PC-9 (cell line): ENCODE results near the gene ZNF778. TPM values are rescaled to one million over a fixed set of nuclear protein-coding genes. Genes with fewer than 3 reads are reported as not detected.

Source experiments
- BruUV-seq: library from RNA; stranded (reverse); fragments of 400-500 nt; replicated peaks from 2 replicates; lab custom pipeline; 2021; lab: Mats Ljungman, UMichigan
- CTCF ChIA-PET: fragments of 300-600 bp; sonication (Branson Sonifier 250); formaldehyde crosslinking; loops from one replicate; lab custom pipeline; 2022; ENCODE audit warnings: antibody characterized with exemption; lab: Charles Lee
- POLR2A ChIA-PET: fragments of 300-600 bp; sonication (Branson Sonifier 250); formaldehyde crosslinking; loops from one replicate; lab custom pipeline; 2022; ENCODE audit warnings: antibody characterized with exemption; ENCODE audit not compliant: unreplicated experiment; lab: Charles Lee
- DNase-seq, 2 experiments: peaks; one replicate each; pipeline versions ENCODE4 v3.0.0 to v3.0.0-alpha.2; 2015 to 2022; ENCODE audit warnings: mixed read lengths in 1 of 2
- H2AFZ ChIP-seq: fragments of 200-600 bp; sonication (generic); 2 replicates; pipeline ENCODE4 v1.8.1; 2017; ENCODE audit warnings: antibody characterized with exemption
- H3F3A ChIP-seq: fragments of 200-600 bp; sonication (generic); 2 replicates; pipeline ENCODE4 v1.8.1; 2017; ENCODE audit warnings: antibody characterized with exemption, mild to moderate bottlenecking, low read depth; ENCODE audit not compliant: insufficient read depth
- H3K27ac ChIP-seq: fragments of 200-600 bp; sonication (generic); 2 replicates; pipeline ENCODE4 v1.6.1; 2016; ENCODE audit warnings: mixed run types
- H3K27me3 ChIP-seq: fragments of 200-600 bp; sonication (generic); 2 replicates; pipeline ENCODE4 v1.6.1; 2016; ENCODE audit warnings: low read depth, mixed run types; ENCODE audit not compliant: insufficient read depth
- H3K36me3 ChIP-seq: fragments of 200-600 bp; sonication (generic); 2 replicates; pipeline ENCODE4 v1.6.1; 2016; ENCODE audit warnings: low read depth, mixed run types
- H3K4me1 ChIP-seq: fragments of 200-600 bp; sonication (generic); replicated peaks from 2 replicates; pipeline ENCODE4 v1.6.1; 2016; ENCODE audit warnings: mixed run types; ENCODE audit not compliant: insufficient read depth
- H3K4me2 ChIP-seq: fragments of 200-600 bp; sonication (generic); 2 replicates; pipeline ENCODE4 v1.6.1; 2017; ENCODE audit warnings: mixed run types
- H3K4me3 ChIP-seq: fragments of 200-600 bp; sonication (generic); 2 replicates; pipeline ENCODE4 v1.6.1; 2016; ENCODE audit warnings: mixed run types
- H3K79me2 ChIP-seq: fragments of 200-600 bp; sonication (generic); 2 replicates; pipeline ENCODE4 v1.6.1; 2017; ENCODE audit warnings: low read depth, mixed run types
- H3K9me2 ChIP-seq: fragments of 200-600 bp; sonication (generic); 2 replicates; pipeline ENCODE4 v1.8.1; 2017; ENCODE audit warnings: mild to moderate bottlenecking; ENCODE audit not compliant: insufficient read depth
- H3K9me3 ChIP-seq: fragments of 200-600 bp; sonication (generic); 2 replicates; pipeline ENCODE4 v1.8.1; 2016; ENCODE audit warnings: low read depth; ENCODE audit not compliant: insufficient read depth
- H4K20me1 ChIP-seq: fragments of 200-600 bp; sonication (generic); 2 replicates; pipeline ENCODE4 v1.8.1; 2017; ENCODE audit not compliant: insufficient read depth
- EZH2 ChIP-seq: fragments of 200-600 bp; sonication (generic); IDR thresholded peaks from 2 replicates; pipeline ENCODE4 v1.8.0; 2017; ENCODE audit warnings: antibody characterized with exemption, low read depth
- intact Hi-C: fragments of 100-400 bp; cut with micrococcal nuclease; formaldehyde crosslinking; loops from one replicate; pipeline ENCODE4 v1.10.0; 2022; ENCODE audit not compliant: unreplicated experiment
- total RNA-seq: library from RNA; stranded (reverse); gene quantifications from 2 replicates; pipeline ENCODE4 v1.2.3, GENCODE V29; 2021
- TF ChIP-seq, protein P1 (sequence below): fragments of 200-600 bp; sonication (generic); conservative IDR thresholded peaks from 2 replicates; pipeline ENCODE4 v1.6.1; 2017; ENCODE audit warnings: mixed run types, antibody characterized with exemption, mild to moderate bottlenecking, moderate library complexity

The ZNF778 gene
- total RNA-seq, 1 experiment from 2014 or later, result 9.5 TPM

DNA sequence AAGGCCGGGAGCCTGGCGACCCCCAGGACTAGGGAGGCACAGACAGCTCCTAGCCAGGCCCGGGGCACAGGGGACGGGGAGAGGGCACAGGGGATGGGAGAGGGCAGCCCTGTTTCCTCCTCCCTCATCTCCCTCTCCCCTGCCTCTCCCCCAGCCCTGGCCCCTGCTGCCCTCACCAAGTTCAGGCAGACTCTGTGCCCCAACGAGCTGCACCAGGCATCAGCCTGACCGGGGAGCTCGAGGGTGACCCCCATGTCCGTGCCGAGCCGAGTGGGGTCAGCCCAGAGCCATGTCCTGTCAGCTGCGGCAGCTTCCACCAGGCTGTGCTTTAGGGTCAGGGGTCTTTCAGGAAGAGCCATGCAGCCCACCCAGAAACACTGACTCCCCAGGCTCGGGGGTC lies 40.0 kb upstream of the ZNF778 start:
- Histone ChIP-seq H2AFZ (no peak overlapping the region), H3K27me3 (peaks cover 30% of the 10 kb centered on the region), H3K9me3 (no peaks in the 10 kb centered on the region), H3F3A (0 out of 2 replicates have a peak, but pooled peaks cover under 1% of the 10 kb centered on the region), H3K4me2 (no peak overlapping the region), H3K9me2 (no peaks in the 10 kb centered on the region), H3K36me3 (no peaks in the 10 kb centered on the region), H4K20me1 (no peaks in the 10 kb centered on the region; the same call in 1 of the 2 replicates), H3K27ac (no peak overlapping the region), H3K4me3 (no peak overlapping the region), H3K79me2 (no peaks in the 10 kb centered on the region), H3K4me1 (0 out of 2 replicates have a peak, but pooled peaks cover 5% of the 10 kb centered on the region)
- CTCF ChIA-PET, result no interaction called here
- TF ChIP-seq, protein P1, sequence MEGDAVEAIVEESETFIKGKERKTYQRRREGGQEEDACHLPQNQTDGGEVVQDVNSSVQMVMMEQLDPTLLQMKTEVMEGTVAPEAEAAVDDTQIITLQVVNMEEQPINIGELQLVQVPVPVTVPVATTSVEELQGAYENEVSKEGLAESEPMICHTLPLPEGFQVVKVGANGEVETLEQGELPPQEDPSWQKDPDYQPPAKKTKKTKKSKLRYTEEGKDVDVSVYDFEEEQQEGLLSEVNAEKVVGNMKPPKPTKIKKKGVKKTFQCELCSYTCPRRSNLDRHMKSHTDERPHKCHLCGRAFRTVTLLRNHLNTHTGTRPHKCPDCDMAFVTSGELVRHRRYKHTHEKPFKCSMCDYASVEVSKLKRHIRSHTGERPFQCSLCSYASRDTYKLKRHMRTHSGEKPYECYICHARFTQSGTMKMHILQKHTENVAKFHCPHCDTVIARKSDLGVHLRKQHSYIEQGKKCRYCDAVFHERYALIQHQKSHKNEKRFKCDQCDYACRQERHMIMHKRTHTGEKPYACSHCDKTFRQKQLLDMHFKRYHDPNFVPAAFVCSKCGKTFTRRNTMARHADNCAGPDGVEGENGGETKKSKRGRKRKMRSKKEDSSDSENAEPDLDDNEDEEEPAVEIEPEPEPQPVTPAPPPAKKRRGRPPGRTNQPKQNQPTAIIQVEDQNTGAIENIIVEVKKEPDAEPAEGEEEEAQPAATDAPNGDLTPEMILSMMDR, result no peak
- no peak for TF ChIP-seq EZH2
- DNase-seq, result no peak
- POLR2A ChIA-PET, result no interaction called here
- BruUV-seq, result no TSS peak
- intact Hi-C loops, result loop anchor here (10.0 kb wide), 1 partner anchor 723 kb away; the partner anchor contains the start of gene ZFPM1

DNA sequence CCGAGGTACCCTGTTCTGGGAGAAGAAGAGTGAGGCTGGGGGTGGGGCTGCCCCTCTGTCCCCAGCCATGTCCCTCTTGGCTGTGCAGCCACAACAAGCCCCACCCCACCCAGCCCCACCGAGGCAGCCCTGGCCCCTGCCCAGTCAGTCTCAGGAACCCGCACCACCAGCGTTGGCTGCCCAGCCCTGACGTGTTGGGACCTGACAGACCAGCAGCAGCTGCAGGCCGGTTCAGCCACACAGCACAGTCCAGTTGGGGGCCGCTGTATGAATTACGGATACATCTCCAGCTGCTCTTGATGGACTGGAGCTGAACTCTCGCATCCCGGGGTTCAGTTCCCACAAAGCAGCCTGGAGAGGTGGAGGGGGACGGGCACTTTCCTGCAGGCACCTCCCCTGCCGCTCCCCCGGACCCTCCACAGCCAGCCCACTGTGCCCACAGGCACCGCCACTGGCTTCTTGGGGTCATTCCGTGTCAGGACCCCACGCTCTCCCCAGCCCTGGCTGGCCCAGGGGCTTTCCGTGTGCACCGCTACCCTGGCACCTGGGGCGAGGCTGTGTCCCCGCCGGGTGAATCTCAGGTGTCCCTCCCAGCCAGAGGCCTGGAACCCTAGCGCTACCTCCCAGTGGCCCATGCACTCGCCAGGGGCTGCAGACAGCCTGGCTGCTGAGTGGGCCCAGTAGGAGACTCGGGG lies 38.9 kb upstream of the ZNF778 start:
- Histone ChIP-seq H3K4me1 (0 out of 2 replicates have a peak, but pooled peaks cover 5% of the 10 kb centered on the region), H3K9me2 (no peaks in the 10 kb centered on the region), H3K79me2 (no peaks in the 10 kb centered on the region), H3K9me3 (no peaks in the 10 kb centered on the region), H2AFZ (no peak overlapping the region), H3K27ac (no peak overlapping the region), H3K4me3 (no peak overlapping the region), H3K27me3 (peaks cover 23% of the 10 kb centered on the region), H3K4me2 (no peak overlapping the region), H3F3A (no peaks in the 10 kb centered on the region), H3K36me3 (no peaks in the 10 kb centered on the region), H4K20me1 (no peaks in the 10 kb centered on the region; the same call in 1 of the 2 replicates)
- POLR2A ChIA-PET, result no interaction called here
- BruUV-seq, result no TSS peak
- CTCF ChIA-PET, result no interaction called here
- TF ChIP-seq EZH2, result no peak
- TF ChIP-seq, protein P1, result no peak
- intact Hi-C loops, result loop anchor here (10.0 kb wide), 1 partner anchor 724 kb away; the partner anchor contains the start of gene ZFPM1
- DNase-seq, result no peak

DNA sequence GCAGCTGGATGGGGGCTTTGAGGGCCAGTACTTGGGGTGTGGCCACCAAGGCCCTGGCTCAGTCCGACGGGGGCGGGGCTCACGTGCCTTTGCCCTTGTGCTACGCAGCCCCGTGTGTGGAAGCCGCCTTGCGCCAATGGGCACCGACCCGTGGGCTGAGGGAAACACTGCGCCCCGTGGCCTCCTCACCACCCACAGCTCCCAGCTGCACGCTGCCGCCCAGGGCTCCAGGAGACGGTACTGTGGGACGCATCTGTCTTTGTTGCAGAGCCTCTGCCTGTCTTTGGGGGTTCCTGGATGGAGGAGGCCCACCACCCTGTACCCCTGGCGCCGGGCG lies 38.4 kb upstream of the ZNF778 start:
- Histone ChIP-seq H2AFZ (no peak overlapping the region), H3K27ac (no peak overlapping the region), H3K4me1 (0 out of 2 replicates have a peak, but pooled peaks cover 5% of the 10 kb centered on the region), H3K4me2 (no peak overlapping the region), H3K4me3 (no peak overlapping the region), H4K20me1 (no peaks in the 10 kb centered on the region; the same call in 1 of the 2 replicates), H3K27me3 (peaks cover 23% of the 10 kb centered on the region; the same call in 1 of the 2 replicates), H3K9me3 (no peaks in the 10 kb centered on the region), H3K79me2 (no peaks in the 10 kb centered on the region), H3F3A (no peaks in the 10 kb centered on the region), H3K9me2 (no peaks in the 10 kb centered on the region), H3K36me3 (no peaks in the 10 kb centered on the region)
- DNase-seq, result no peak
- POLR2A ChIA-PET, result no interaction called here
- intact Hi-C loops, result loop anchor here (10.0 kb wide), 1 partner anchor 724 kb away; the partner anchor contains the start of gene ZFPM1
- no peak for TF ChIP-seq EZH2
- TF ChIP-seq, protein P1, result no peak
- BruUV-seq, result no TSS peak
- CTCF ChIA-PET, result no interaction called here
